Measurements from ENCODE around the gene CARD9. TPM values are rescaled to one million over a fixed set of nuclear protein-coding genes. Genes with fewer than 3 reads are reported as not detected.

The CARD9 gene
- total RNA-seq, 2 donors from 2014 or later, result 1.2 to 1.7 TPM

DNA sequence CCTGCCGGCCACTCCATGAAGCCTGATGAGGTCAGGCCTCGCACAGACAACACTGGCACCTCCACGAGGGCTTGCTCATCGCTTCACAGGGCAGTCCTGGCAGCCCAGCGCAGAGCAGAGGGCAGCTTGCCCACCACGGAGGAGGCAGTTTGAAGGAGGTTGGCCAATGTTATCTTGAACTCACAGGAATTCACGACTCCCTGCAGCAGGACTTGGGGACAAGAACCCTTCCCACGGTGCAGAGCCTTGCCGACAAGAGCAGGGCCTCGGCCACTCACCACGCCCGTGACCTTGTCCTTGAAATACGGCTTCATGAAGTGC is 21.5 kb upstream of the CARD9 start:
- H3K9ac ChIP-seq (ENCODE audit: low read depth in 2 of 2, low read length in 2 of 2), result no peak overlapping the region
- intact Hi-C loops (cut with DNase I), result no loop called here
- H3K4me1 ChIP-seq, result peaks cover 12% of the 10 kb centered on the region
- DNase-seq, result no peak
- peaks cover 6% of the 10 kb centered on the region for H3K36me3 ChIP-seq
- TF ChIP-seq, protein P1, sequence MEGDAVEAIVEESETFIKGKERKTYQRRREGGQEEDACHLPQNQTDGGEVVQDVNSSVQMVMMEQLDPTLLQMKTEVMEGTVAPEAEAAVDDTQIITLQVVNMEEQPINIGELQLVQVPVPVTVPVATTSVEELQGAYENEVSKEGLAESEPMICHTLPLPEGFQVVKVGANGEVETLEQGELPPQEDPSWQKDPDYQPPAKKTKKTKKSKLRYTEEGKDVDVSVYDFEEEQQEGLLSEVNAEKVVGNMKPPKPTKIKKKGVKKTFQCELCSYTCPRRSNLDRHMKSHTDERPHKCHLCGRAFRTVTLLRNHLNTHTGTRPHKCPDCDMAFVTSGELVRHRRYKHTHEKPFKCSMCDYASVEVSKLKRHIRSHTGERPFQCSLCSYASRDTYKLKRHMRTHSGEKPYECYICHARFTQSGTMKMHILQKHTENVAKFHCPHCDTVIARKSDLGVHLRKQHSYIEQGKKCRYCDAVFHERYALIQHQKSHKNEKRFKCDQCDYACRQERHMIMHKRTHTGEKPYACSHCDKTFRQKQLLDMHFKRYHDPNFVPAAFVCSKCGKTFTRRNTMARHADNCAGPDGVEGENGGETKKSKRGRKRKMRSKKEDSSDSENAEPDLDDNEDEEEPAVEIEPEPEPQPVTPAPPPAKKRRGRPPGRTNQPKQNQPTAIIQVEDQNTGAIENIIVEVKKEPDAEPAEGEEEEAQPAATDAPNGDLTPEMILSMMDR (IDR thresholded peaks at IDR 0.05), result no peak
- no peak overlapping the region for H3K27ac ChIP-seq
- H3K4me3 ChIP-seq, result no peak overlapping the region
- no peaks in the 10 kb centered on the region for H3K27me3 ChIP-seq
- no peaks in the 10 kb centered on the region for H3K9me3 ChIP-seq

DNA sequence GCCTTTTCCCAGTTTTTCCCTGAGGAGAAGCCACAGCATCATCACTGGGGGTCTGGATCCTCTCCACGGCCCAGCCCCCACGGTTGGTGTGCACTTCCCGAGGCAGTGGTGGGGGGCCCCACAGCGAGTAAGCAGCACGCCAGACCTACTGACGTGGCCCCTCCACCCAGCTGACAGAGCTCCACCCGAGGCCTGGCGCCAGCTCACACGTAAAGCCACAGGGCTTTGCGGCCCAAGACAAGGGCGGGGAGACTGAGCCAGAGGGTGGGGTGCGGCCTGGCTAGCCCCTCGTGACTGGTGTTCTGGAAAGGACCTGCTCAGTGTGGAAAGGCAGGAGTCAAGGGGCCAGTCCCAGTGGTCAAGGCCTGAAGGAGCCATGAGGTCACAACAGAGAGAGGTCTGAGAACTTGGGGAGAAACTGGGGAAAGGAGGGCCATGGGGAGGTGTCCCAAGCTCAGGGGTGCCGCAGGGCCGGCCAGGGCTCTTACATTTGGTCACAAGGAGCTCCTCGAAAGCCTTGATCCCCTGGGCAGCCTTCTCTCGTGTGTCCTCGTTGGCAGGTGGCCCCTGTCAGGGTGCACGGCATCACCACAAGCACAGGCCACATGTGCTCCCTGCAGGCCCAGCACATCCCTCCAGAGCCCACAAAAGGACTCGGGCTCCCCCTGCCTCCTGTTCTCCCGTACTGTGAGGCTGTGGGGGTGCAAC is 21.0 kb upstream of the CARD9 start:
- DNase-seq, result no peak
- no peaks in the 10 kb centered on the region for H3K9me3 ChIP-seq
- TF ChIP-seq, protein P1 (IDR thresholded peaks at IDR 0.05), result no peak
- H3K9ac ChIP-seq (ENCODE audit: low read depth in 2 of 2, low read length in 2 of 2), result no peak overlapping the region
- H3K36me3 ChIP-seq, result peaks cover 6% of the 10 kb centered on the region
- no peaks in the 10 kb centered on the region for H3K27me3 ChIP-seq
- H3K4me3 ChIP-seq, result no peak overlapping the region
- peaks cover 12% of the 10 kb centered on the region for H3K4me1 ChIP-seq
- H3K27ac ChIP-seq, result no peak overlapping the region
- intact Hi-C loops (cut with DNase I), result no loop called here

DNA sequence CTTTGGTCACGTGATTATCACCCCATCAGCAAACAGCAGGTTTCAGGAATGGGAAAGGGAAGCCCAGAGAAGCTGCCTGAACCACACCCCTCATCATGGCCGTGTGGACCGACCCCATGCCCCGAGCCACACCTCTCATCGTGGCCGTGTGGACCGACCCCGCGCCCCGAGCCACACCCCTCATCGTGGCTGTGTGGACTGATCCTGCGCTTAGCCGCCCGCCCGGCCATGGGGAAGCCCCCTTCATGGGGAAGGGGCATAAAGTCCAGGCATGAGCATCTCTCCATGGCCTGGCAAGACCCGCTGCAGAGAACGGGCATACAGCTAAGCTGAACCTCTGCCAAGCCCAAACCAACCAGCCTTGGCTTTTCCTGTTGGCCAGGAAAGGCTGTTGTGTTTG is 20.1 kb upstream of the CARD9 start:
- no peak for DNase-seq
- TF ChIP-seq, protein P1 (IDR thresholded peaks at IDR 0.05), result no peak
- no peak overlapping the region for H3K4me3 ChIP-seq
- H3K27ac ChIP-seq, result no peak overlapping the region
- no peaks in the 10 kb centered on the region for H3K27me3 ChIP-seq
- H3K9me3 ChIP-seq, result no peaks in the 10 kb centered on the region
- peaks cover 6% of the 10 kb centered on the region for H3K36me3 ChIP-seq
- H3K9ac ChIP-seq (ENCODE audit: low read depth in 2 of 2, low read length in 2 of 2), result no peak overlapping the region
- intact Hi-C loops (cut with DNase I), result no loop called here
- peaks cover 12% of the 10 kb centered on the region for H3K4me1 ChIP-seq

DNA sequence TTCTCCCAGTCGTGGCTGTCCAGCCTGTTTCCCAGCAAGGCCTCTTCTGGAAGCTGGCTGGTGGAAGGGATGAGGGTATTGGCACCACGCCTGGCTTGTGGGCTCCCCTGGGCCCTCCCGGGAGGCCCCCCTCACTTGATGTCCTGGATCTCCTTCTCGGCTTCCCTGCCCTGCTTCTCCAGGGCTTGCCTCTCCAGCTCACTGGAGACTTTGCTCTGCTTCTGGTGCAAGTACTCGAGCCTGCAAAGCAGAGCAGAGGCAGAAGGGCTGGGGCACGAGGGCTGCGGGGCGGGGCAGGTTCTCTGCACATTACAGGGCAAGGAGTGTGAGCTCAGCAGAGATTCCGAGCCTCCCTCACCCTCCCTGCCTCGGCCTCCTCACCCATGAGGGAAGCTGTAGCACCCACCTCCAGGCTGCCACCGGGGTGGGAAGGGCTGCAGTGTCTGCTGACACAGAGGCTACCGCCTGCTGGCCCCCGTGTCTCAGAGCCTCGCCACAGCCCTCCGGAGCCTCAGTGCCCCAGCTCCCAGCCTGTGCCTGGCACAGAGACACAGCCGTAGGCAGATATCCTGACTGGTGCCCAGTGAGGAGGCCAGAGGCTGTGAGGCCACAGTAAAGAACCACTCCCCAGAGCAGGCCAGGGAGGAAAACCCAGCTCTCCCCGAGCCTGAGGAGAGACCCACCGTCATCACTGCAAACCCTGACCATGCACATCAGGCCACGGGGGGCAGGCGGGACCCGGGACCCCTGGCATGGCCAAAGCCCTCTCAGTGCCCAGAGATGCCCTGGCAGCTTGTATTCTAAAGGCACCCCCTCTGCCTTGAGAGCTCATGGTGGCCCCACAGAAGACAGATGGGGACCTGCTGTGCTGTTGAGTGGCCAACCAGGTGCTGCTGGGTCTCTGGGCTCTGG is 19.3 kb upstream of the CARD9 start:
- TF ChIP-seq, protein P1 (IDR thresholded peaks at IDR 0.05), result no peak
- Histone ChIP-seq H3K27ac (no peak overlapping the region), H3K27me3 (no peaks in the 10 kb centered on the region), H3K9me3 (no peaks in the 10 kb centered on the region), H3K9ac (ENCODE audit: low read depth in 2 of 2, low read length in 2 of 2) (no peak overlapping the region), H3K4me1 (peaks cover 12% of the 10 kb centered on the region), H3K36me3 (peaks cover 6% of the 10 kb centered on the region), H3K4me3 (no peak overlapping the region)
- no peak for DNase-seq
- intact Hi-C loops (cut with DNase I), result no loop called here

DNA sequence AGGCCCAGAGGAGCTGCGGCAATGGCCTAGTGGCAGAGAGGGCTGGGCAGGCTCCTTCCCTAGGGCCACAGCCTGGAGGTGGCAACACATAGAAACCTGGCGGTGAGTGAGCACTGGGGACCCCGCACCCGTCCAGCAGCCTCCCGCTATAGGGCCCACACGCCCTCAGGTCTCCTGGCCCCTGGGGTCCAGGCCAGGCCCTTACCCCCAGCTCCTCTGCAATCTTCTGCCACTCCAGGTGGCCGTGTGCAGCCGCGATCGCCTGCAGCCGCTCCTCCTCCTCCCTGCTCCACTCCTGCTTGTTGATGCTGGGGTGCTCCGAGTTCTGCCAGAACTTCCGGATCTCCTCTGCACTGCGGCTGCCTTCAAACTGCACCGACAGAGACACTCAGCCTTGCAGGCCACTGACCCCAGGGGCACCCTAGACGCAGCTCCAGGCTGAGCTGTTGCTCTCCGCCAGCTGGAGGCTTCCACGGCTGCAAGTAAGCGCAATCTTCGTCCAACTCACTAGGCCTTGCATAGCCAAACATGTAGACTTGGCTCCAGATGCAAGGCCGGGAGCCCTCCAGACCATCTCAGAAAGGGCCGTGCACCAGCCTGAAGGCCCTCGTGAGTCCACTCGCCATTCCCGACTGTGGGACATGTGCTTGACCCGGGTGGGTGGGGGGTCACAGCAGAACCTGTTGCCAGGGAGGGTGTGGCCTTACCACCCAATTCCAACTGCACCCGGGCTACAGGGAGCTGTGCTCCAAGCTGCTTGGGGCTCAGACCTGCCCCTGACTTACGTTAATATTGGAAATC is 18.5 kb upstream of the CARD9 start:
- Histone ChIP-seq H3K9me3 (no peaks in the 10 kb centered on the region), H3K27ac (no peak overlapping the region), H3K9ac (ENCODE audit: low read depth in 2 of 2, low read length in 2 of 2) (no peak overlapping the region), H3K27me3 (no peaks in the 10 kb centered on the region), H3K4me1 (peaks cover 12% of the 10 kb centered on the region), H3K36me3 (peaks cover 6% of the 10 kb centered on the region), H3K4me3 (no peak overlapping the region)
- no peak for DNase-seq
- TF ChIP-seq, protein P1 (IDR thresholded peaks at IDR 0.05), result no peak
- intact Hi-C loops (cut with DNase I), result no loop called here
